ENCODE data around the gene SIRT6.
"Not testable (repeated sequence)": the region's sequence is repeated elsewhere in the genome, so short reads cannot be mapped to it uniquely, and the experiment has no call there.

The SIRT6 gene

GRCh38 chr19:4182084-4182810, at the start of gene SIRT6, which contains the start of gene ANKRD24:
SIRT6 (minus strand) TSS chr19:4182563; CDS start chr19:4182539, 24 bp downstream.
ANKRD24 (plus strand) TSS chr19:4182689; CDS start chr19:4186426, 3,737 bp downstream.
- DNase-seq: peak; percentile 97

- DNase-seq: not testable (repeated sequence)
Measured at GRCh38 chr19:4232139-4232538, 49.8 kb upstream of the SIRT6 start.

GRCh38 chr19:4231521-4231920, 49.2 kb upstream of the SIRT6 start:
- DNase-seq: not testable (repeated sequence)

GRCh38 chr19:4230237-4230636, 47.9 kb upstream of the SIRT6 start:
- DNase-seq: not testable (repeated sequence)

GRCh38 chr19:4229179-4229931, 47.0 kb upstream of the SIRT6 start, which contains the start of gene EBI3:
EBI3 (plus strand) TSS chr19:4229523; CDS start chr19:4229551, 28 bp downstream.
- peak; percentile 78 for DNase-seq

- DNase-seq: no peak
Measured at GRCh38 chr19:4228765-4229178, 46.4 kb upstream of the SIRT6 start.

- no peak for DNase-seq
Measured at GRCh38 chr19:4227771-4228170, 45.4 kb upstream of the SIRT6 start.

GRCh38 chr19:4225885-4226284, 43.5 kb upstream of the SIRT6 start:
- DNase-seq: no peak

GRCh38 chr19:4224470-4224869, 42.1 kb upstream of the SIRT6 start:
- no peak for DNase-seq

GRCh38 chr19:4220188-4220587, 37.8 kb upstream of the SIRT6 start:
- DNase-seq: no peak

GRCh38 chr19:4218523-4218922, 36.2 kb upstream of the SIRT6 start:
- not testable (repeated sequence) for DNase-seq

GRCh38 chr19:4217429-4218264, 35.3 kb upstream of the SIRT6 start:
- DNase-seq: no peak

GRCh38 chr19:4216846-4217245, 34.5 kb upstream of the SIRT6 start:
- DNase-seq: no peak

GRCh38 chr19:4215807-4216206, 33.4 kb upstream of the SIRT6 start:
- DNase-seq: no peak

- no peak for DNase-seq
Measured at GRCh38 chr19:4213116-4213515, 30.8 kb upstream of the SIRT6 start.

GRCh38 chr19:4210166-4210731, 27.9 kb upstream of the SIRT6 start:
- DNase-seq: no peak

GRCh38 chr19:4208385-4209094, 26.2 kb upstream of the SIRT6 start:
- DNase-seq: peak; percentile 29

GRCh38 chr19:4206818-4207484, 24.6 kb upstream of the SIRT6 start:
- DNase-seq: no peak

- no peak for DNase-seq
Measured at GRCh38 chr19:4201798-4202197, 19.4 kb upstream of the SIRT6 start.

- no peak for DNase-seq
Measured at GRCh38 chr19:4200940-4201542, 18.7 kb upstream of the SIRT6 start.

- DNase-seq: no peak
Measured at GRCh38 chr19:4199699-4200293, 17.4 kb upstream of the SIRT6 start.

Data from stimulated activated CD4-positive, alpha-beta T cell treated with anti-CD3 and anti-CD28 coated beads, Interleukin-15, amount 100 ng/mL, for 24 hours (primary cell).